ENCODE measurements around the gene IFIH1. TPM values are rescaled to one million over a fixed set of nuclear protein-coding genes. Genes with fewer than 3 reads are reported as not detected.

The IFIH1 gene
- total and polyA plus RNA-seq, 9 of the 15 experiments (the other 6 are each of a cell fraction or from before 2014, with no cell fraction given): 0.15 to 1.2 (median 0.60) TPM; not detected in 1

GRCh38 chr2:162365392-162365791, 46.9 kb upstream of the IFIH1 start (continued):
- TF ChIP-seq ZBTB40 (IDR thresholded peaks at IDR 0.05) (no peak), ZBTB40 (CRISPR knock-in tag; IDR thresholded peaks at IDR 0.05) (no peak), RNF2 (IDR thresholded peaks at IDR 0.05) (no peak), HNRNPH1 (optimal IDR thresholded peaks at IDR 0.05; ENCODE audit: low read depth, low read length) (no peak), FOXK2 (conservative IDR thresholded peaks at IDR 0.05 in 1 of 2, IDR thresholded peaks at IDR 0.05 in 1 of 2; ENCODE audit: low read depth in 2 of 2) (no peak), RAD21 (CRISPR knock-in tag; conservative IDR thresholded peaks at IDR 0.05 in 1 of 2, IDR thresholded peaks at IDR 0.05 in 1 of 2) (no peak), TAL1 (IDR thresholded peaks at IDR 0.05) (no peak), RFX5 (IDR thresholded peaks at IDR 0.05; ENCODE audit: low read depth, low read length) (no peak), ZNF24 (IDR thresholded peaks at IDR 0.05) (no peak), ZNF318 (IDR thresholded peaks at IDR 0.05; ENCODE audit: borderline replicate concordance in 1 of 2, low read depth in 1 of 2) (no peak)

Measured in K562 (cell line).